Right lobe of liver (tissue), 4 donors: Measurements from ENCODE around the gene KRT7.

Source experiments
- POLR2A ChIP-seq: fragments of 450-650 bp; IDR thresholded peaks from one replicate; pipeline ENCODE4 v1.6.1; 2017; ENCODE audit warnings: antibody characterized with exemption, mild to moderate bottlenecking
- TF ChIP-seq, protein P1 (sequence below), 4 donors: fragments of 200-600 bp in 3 of 4; fragments of 450-650 bp in 1 of 4; IDR thresholded peaks; one replicate each; pipeline versions ENCODE4 v1.5.1 to v1.8.0; 2016 to 2022; ENCODE audit warnings: antibody characterized with exemption in 4 of 4, mild to moderate bottlenecking in 2 of 4
- donor health status: DM: no; HTN: no; CAD: no.
- donor health status: DM: no; HTN: no; CAD: no.
- donor health status: DM: no; HTN: yes; CAD: no.

DNA sequence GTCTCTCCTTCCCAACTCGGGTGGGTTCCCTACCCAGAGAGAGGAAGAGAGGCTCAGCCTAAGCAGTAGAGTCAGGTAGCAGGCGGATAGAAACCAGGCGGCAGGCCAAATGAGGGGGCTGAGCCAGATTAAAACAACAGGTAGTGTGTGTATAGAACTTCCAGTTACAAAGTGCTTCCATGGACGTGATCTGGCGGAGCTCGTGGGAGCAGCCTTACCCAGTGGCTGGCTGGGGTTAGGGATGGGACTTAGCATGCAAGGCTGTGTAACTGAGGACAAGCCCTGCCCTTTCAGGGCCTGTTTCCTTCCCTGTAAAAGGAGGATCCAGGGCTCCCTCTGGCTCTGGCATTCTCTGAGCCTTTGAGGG, 49.5 kb upstream of the KRT7 start:
- TF ChIP-seq, protein P1, sequence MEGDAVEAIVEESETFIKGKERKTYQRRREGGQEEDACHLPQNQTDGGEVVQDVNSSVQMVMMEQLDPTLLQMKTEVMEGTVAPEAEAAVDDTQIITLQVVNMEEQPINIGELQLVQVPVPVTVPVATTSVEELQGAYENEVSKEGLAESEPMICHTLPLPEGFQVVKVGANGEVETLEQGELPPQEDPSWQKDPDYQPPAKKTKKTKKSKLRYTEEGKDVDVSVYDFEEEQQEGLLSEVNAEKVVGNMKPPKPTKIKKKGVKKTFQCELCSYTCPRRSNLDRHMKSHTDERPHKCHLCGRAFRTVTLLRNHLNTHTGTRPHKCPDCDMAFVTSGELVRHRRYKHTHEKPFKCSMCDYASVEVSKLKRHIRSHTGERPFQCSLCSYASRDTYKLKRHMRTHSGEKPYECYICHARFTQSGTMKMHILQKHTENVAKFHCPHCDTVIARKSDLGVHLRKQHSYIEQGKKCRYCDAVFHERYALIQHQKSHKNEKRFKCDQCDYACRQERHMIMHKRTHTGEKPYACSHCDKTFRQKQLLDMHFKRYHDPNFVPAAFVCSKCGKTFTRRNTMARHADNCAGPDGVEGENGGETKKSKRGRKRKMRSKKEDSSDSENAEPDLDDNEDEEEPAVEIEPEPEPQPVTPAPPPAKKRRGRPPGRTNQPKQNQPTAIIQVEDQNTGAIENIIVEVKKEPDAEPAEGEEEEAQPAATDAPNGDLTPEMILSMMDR (IDR thresholded peaks at IDR 0.05): no peak
- no peak for TF ChIP-seq POLR2A
